Activated T-cell treated with anti-CD3 and anti-CD28 coated beads, Interleukin-2, amount 50 U/mL, for 72 hours (primary cell): ENCODE data around the gene AMOTL1. TPM values are rescaled to one million over a fixed set of nuclear protein-coding genes. Genes with fewer than 3 reads are reported as not detected.

Experiments
- ATAC-seq, 2 donors: fragments of 150-1000 bp; cut with Tn5 transposase; replicated peaks in 1 of 2; 2 replicates each; pipeline ENCODE4 v1.10.0; 2021; ENCODE audit warnings: moderate library complexity in 2 of 2, mild to moderate bottlenecking in 1 of 2
- DNase-seq, 2 donors: peaks; one replicate each; pipeline ENCODE4 v3.0.0; 2021 to 2022; ENCODE audit warnings: mixed read lengths in 1 of 2
- H3K27ac Mint-ChIP-seq: one replicate; pipeline ENCODE4 v1.8.0; 2022; ENCODE audit warnings: mild to moderate bottlenecking, moderate library complexity, mixed read lengths
- H3K27me3 Mint-ChIP-seq: one replicate; pipeline ENCODE4 v1.8.0; 2022; ENCODE audit warnings: low read depth, mixed read lengths
- H3K36me3 Mint-ChIP-seq, 2 donors: one replicate each; pipeline ENCODE4 v1.8.0; 2022; ENCODE audit warnings: mixed read lengths in 2 of 2, mild to moderate bottlenecking in 1 of 2; ENCODE audit not compliant: insufficient read depth in 2 of 2
- H3K4me1 Mint-ChIP-seq: one replicate; pipeline ENCODE4 v1.8.0; 2022; ENCODE audit warnings: low read depth, mixed read lengths
- H3K4me3 Mint-ChIP-seq, 2 donors: one replicate each; pipeline ENCODE4 v1.8.0; 2022; ENCODE audit warnings: mild to moderate bottlenecking in 2 of 2, mixed read lengths in 2 of 2, moderate library complexity in 2 of 2
- H3K9me3 Mint-ChIP-seq, 2 donors: one replicate each; pipeline ENCODE4 v1.8.0; 2022; ENCODE audit warnings: mixed read lengths in 2 of 2
- total RNA-seq, 2 donors: library from RNA; stranded (reverse); gene quantifications; one replicate each; pipeline ENCODE4 v1.2.3, GENCODE V29; 2022

The AMOTL1 gene
- total RNA-seq, 2 donors from 2014 or later: 0.67 to 2.8 TPM

- H3K36me3 Mint-ChIP-seq: no peaks in the 10 kb centered on the region
- H3K4me3 Mint-ChIP-seq: no peak overlapping the region
- H3K4me1 Mint-ChIP-seq: no peaks in the 10 kb centered on the region
- H3K9me3 Mint-ChIP-seq: no peaks in the 10 kb centered on the region
- ATAC-seq (no peak), DNase-seq (no peak)
- no peak overlapping the region for H3K27ac Mint-ChIP-seq
- H3K27me3 Mint-ChIP-seq: no peaks in the 10 kb centered on the region
Measured at GRCh38 chr11:94830722-94831510, 62.8 kb downstream of the AMOTL1 start.

- Mint-ChIP-seq H3K4me1 (no peaks in the 10 kb centered on the region), H3K36me3 (no peaks in the 10 kb centered on the region), H3K9me3 (no peaks in the 10 kb centered on the region), H3K27me3 (no peaks in the 10 kb centered on the region), H3K27ac (no peak overlapping the region), H3K4me3 (no peak overlapping the region)
- ATAC-seq (no peak), DNase-seq (no peak)
Measured at GRCh38 chr11:94831529-94831928, 63.4 kb downstream of the AMOTL1 start.

- Mint-ChIP-seq H3K4me1 (no peaks in the 10 kb centered on the region), H3K9me3 (no peaks in the 10 kb centered on the region), H3K27me3 (no peaks in the 10 kb centered on the region), H3K36me3 (no peaks in the 10 kb centered on the region), H3K27ac (no peak overlapping the region), H3K4me3 (no peak overlapping the region)
- DNase-seq: no peak
- ATAC-seq: no peak
Measured at GRCh38 chr11:94832604-94833235, 64.6 kb downstream of the AMOTL1 start.

GRCh38 chr11:94834911-94835593 lies 66.9 kb downstream of the AMOTL1 start:
- H3K27me3 Mint-ChIP-seq: no peaks in the 10 kb centered on the region
- H3K27ac Mint-ChIP-seq: no peak overlapping the region
- H3K36me3 Mint-ChIP-seq: no peaks in the 10 kb centered on the region
- H3K4me3 Mint-ChIP-seq: no peak overlapping the region
- no peaks in the 10 kb centered on the region for H3K4me1 Mint-ChIP-seq
- H3K9me3 Mint-ChIP-seq: no peaks in the 10 kb centered on the region
- no peak for DNase-seq
- no peak for ATAC-seq

- Mint-ChIP-seq H3K4me1 (no peaks in the 10 kb centered on the region), H3K27ac (no peak overlapping the region), H3K36me3 (no peaks in the 10 kb centered on the region), H3K4me3 (no peak overlapping the region), H3K27me3 (no peaks in the 10 kb centered on the region), H3K9me3 (no peaks in the 10 kb centered on the region)
- DNase-seq: no peak
- ATAC-seq: no peak
Measured at GRCh38 chr11:94835594-94835927, 67.4 kb downstream of the AMOTL1 start.

- H3K9me3 Mint-ChIP-seq: no peaks in the 10 kb centered on the region
- no peak for DNase-seq
- ATAC-seq: no peak
- no peak overlapping the region for H3K27ac Mint-ChIP-seq
- no peaks in the 10 kb centered on the region for H3K36me3 Mint-ChIP-seq
- no peak overlapping the region for H3K4me3 Mint-ChIP-seq
- no peaks in the 10 kb centered on the region for H3K27me3 Mint-ChIP-seq
- H3K4me1 Mint-ChIP-seq: no peaks in the 10 kb centered on the region
Measured at GRCh38 chr11:94837317-94837716, 69.2 kb downstream of the AMOTL1 start.

- no peaks in the 10 kb centered on the region for H3K9me3 Mint-ChIP-seq
Measured at GRCh38 chr11:94838027-94838731, 70.0 kb downstream of the AMOTL1 start.

GRCh38 chr11:94840209-94840608 lies 72.1 kb downstream of the AMOTL1 start:
- H3K4me3 Mint-ChIP-seq: no peak overlapping the region
- H3K4me1 Mint-ChIP-seq: no peaks in the 10 kb centered on the region
- H3K27me3 Mint-ChIP-seq: no peaks in the 10 kb centered on the region
- DNase-seq (no peak), ATAC-seq (no peak)
- H3K9me3 Mint-ChIP-seq: no peaks in the 10 kb centered on the region
- no peak overlapping the region for H3K27ac Mint-ChIP-seq
- no peaks in the 10 kb centered on the region for H3K36me3 Mint-ChIP-seq

More at GRCh38 chr11:94838027-94838731, 70.0 kb downstream of the AMOTL1 start:
- no peak for DNase-seq
- Mint-ChIP-seq H3K27ac (no peak overlapping the region), H3K36me3 (no peaks in the 10 kb centered on the region), H3K27me3 (no peaks in the 10 kb centered on the region), H3K4me3 (no peak overlapping the region), H3K4me1 (no peaks in the 10 kb centered on the region)
- ATAC-seq: no peak

- no peak overlapping the region for H3K4me3 Mint-ChIP-seq
Measured at GRCh38 chr11:94844031-94844430, 75.9 kb downstream of the AMOTL1 start.

GRCh38 chr11:94845622-94846021 lies 77.5 kb downstream of the AMOTL1 start:
- H3K4me3 Mint-ChIP-seq: no peak overlapping the region
- H3K27me3 Mint-ChIP-seq: no peaks in the 10 kb centered on the region
- H3K4me1 Mint-ChIP-seq: no peaks in the 10 kb centered on the region
- no peak overlapping the region for H3K27ac Mint-ChIP-seq
- H3K9me3 Mint-ChIP-seq: no peaks in the 10 kb centered on the region
- no peaks in the 10 kb centered on the region for H3K36me3 Mint-ChIP-seq
- DNase-seq (no peak), ATAC-seq (no peak)

More at GRCh38 chr11:94844031-94844430, 75.9 kb downstream of the AMOTL1 start:
- Mint-ChIP-seq H3K36me3 (no peaks in the 10 kb centered on the region), H3K4me1 (no peaks in the 10 kb centered on the region), H3K27ac (no peak overlapping the region), H3K9me3 (no peaks in the 10 kb centered on the region), H3K27me3 (no peaks in the 10 kb centered on the region)
- no peak for DNase-seq
- no peak for ATAC-seq

GRCh38 chr11:94849839-94850238 lies 81.7 kb downstream of the AMOTL1 start:
- no peaks in the 10 kb centered on the region for H3K9me3 Mint-ChIP-seq
- H3K27ac Mint-ChIP-seq: no peak overlapping the region
- ATAC-seq (no peak), DNase-seq (no peak)
- no peaks in the 10 kb centered on the region for H3K4me1 Mint-ChIP-seq
- H3K4me3 Mint-ChIP-seq: no peak overlapping the region
- no peaks in the 10 kb centered on the region for H3K27me3 Mint-ChIP-seq
- H3K36me3 Mint-ChIP-seq: no peaks in the 10 kb centered on the region

- Mint-ChIP-seq H3K36me3 (no peaks in the 10 kb centered on the region), H3K9me3 (no peaks in the 10 kb centered on the region), H3K4me1 (no peaks in the 10 kb centered on the region), H3K27me3 (no peaks in the 10 kb centered on the region), H3K27ac (no peak overlapping the region), H3K4me3 (no peak overlapping the region)
- no peak for DNase-seq
- ATAC-seq: no peak
Measured at GRCh38 chr11:94851864-94852636, 83.9 kb downstream of the AMOTL1 start.
